Measurements from ENCODE around the gene KIF18B. TPM values are rescaled to one million over a fixed set of nuclear protein-coding genes. Genes with fewer than 3 reads are reported as not detected.

KIF18B gene
- total RNA-seq, 1 experiment from 2014 or later: 82.2 TPM

GRCh38 chr17:44904001-44904984, 43.3 kb downstream of the KIF18B start:
- H3K4me3 Mint-ChIP-seq: no peak overlapping the region
- no peak for ATAC-seq
- no peak overlapping the region for H3K27ac Mint-ChIP-seq
- ChIA-PET CTCF (interaction anchor here (1.4 kb wide), 1 partner anchor 16 kb away, joined by 6 read pairs; no protein-coding TSS in a partner anchor), POLR2A (no interaction called here)
- H3K9me3 Mint-ChIP-seq: no peaks in the 10 kb centered on the region
- H3K4me1 Mint-ChIP-seq: peaks cover 11% of the 10 kb centered on the region
- H3K36me3 Mint-ChIP-seq: no peaks in the 10 kb centered on the region
- H3K27me3 Mint-ChIP-seq (ENCODE audit: low read depth): peaks cover 3% of the 10 kb centered on the region
- no peak for DNase-seq (ENCODE audit: low spot score)
- TF ChIP-seq GTF2I (CRISPR knock-in tag; conservative IDR thresholded peaks at IDR 0.05): no peak
- no peak for TF ChIP-seq NFYB (CRISPR knock-in tag; conservative IDR thresholded peaks at IDR 0.05; ENCODE audit: low read depth)
- no peak for TF ChIP-seq ZNF532 (CRISPR knock-in tag; IDR thresholded peaks at IDR 0.05; ENCODE audit: borderline replicate concordance)
- no peak for TF ChIP-seq ZNF317 (CRISPR knock-in tag; IDR thresholded peaks at IDR 0.05; ENCODE audit: borderline replicate concordance, low read depth)
- no peak for TF ChIP-seq NR3C1 (CRISPR knock-in tag; conservative IDR thresholded peaks at IDR 0.05; ENCODE audit: low read depth)
- TF ChIP-seq CREB1 (CRISPR knock-in tag; IDR thresholded peaks at IDR 0.05): no peak
- TF ChIP-seq ZNF671 (CRISPR knock-in tag; IDR thresholded peaks at IDR 0.05): no peak
- no peak for TF ChIP-seq ZNF138 (CRISPR knock-in tag; conservative IDR thresholded peaks at IDR 0.05)
- TF ChIP-seq GRHL2 (CRISPR knock-in tag; IDR thresholded peaks at IDR 0.05; ENCODE audit: insufficient replicate concordance, severe bottlenecking): no peak
- TF ChIP-seq ARID4B (CRISPR knock-in tag; IDR thresholded peaks at IDR 0.05; ENCODE audit: borderline replicate concordance): no peak
- TF ChIP-seq SMAD3 (CRISPR knock-in tag; IDR thresholded peaks at IDR 0.05; ENCODE audit: borderline replicate concordance): no peak
- TF ChIP-seq ATF3 (CRISPR knock-in tag; conservative IDR thresholded peaks at IDR 0.05): no peak
- no peak for TF ChIP-seq ESRRA (CRISPR knock-in tag; IDR thresholded peaks at IDR 0.05; ENCODE audit: borderline replicate concordance)
- no peak for TF ChIP-seq FOXK1 (CRISPR knock-in tag; IDR thresholded peaks at IDR 0.05)
- TF ChIP-seq PREB (CRISPR knock-in tag; IDR thresholded peaks at IDR 0.05; ENCODE audit: borderline replicate concordance): no peak
- no peak for TF ChIP-seq ZNF281 (CRISPR knock-in tag; IDR thresholded peaks at IDR 0.05)
- no peak for TF ChIP-seq ZBTB43 (CRISPR knock-in tag; IDR thresholded peaks at IDR 0.05)
- TF ChIP-seq KAT7 (CRISPR knock-in tag; IDR thresholded peaks at IDR 0.05; ENCODE audit: borderline replicate concordance): no peak
